K562 (cell line): ENCODE measurements around the gene FBXO21. TPM values are rescaled to one million over a fixed set of nuclear protein-coding genes. Genes with fewer than 3 reads are reported as not detected.

Source experiments
- ATAC-seq: fragments of 200-7000 bp; cut with Tn5 transposase; 3 replicates; pipeline ENCODE4 v1.9.1; 2020; ENCODE audit warnings: moderate library complexity
- BruUV-seq: library from RNA; stranded (reverse); fragments of 400-500 nt; replicated peaks from 2 replicates; lab custom pipeline; 2021; lab: Mats Ljungman, UMichigan
- CTCF ChIA-PET: fragments of 300-600 bp; formaldehyde crosslinking; extraction: SDS; loops from one replicate; lab custom pipeline; 2021; ENCODE audit warnings: low intra/inter-chr PET ratio; lab: Yijun Ruan, JAX
- POLR2A ChIA-PET: fragments of 300-600, 350-650 bp; sonication (Branson Sonifier 250); formaldehyde crosslinking; extraction: SDS; loops from one replicate; lab custom pipeline; 2021; ENCODE audit warnings: antibody characterized with exemption, inconsistent platforms; lab: Yijun Ruan, JAX
- DNase-seq, 4 experiments: peaks; one replicate each; pipeline versions ENCODE4 v3.0.0 to v3.0.0-alpha.2; 2011 to 2018; ENCODE audit warnings: low spot score in 3 of 4, mixed read lengths in 3 of 4; ENCODE audit errors: extremely low read depth in 1 of 4
- FAIRE-seq: peaks from 2 replicates; lab custom pipeline; 2011; peaks lifted over from hg19 to GRCh38; lab: Jason Lieb, UNC
- H2AFZ ChIP-seq: 2 replicates; pipeline ENCODE4 v1.6.0; 2011; ENCODE audit warnings: low read depth, low read length, control low read depth, inconsistent platforms
- H3K27ac ChIP-seq: fragments of 200-600 bp; 3 replicates; pipeline ENCODE4 v1.8.0; 2011; ENCODE audit warnings: low read depth, mild to moderate bottlenecking, control low read depth, inconsistent platforms, low read length, moderate library complexity, mixed read lengths; ENCODE audit errors: extremely low read depth
- H3K27me3 ChIP-seq, 2 experiments: fragments of 300-600 bp in 1 of 2; 2 replicates in 1 of 2; 3 replicates in 1 of 2; pipeline versions ENCODE4 v1.6.0 to v1.8.0; 2011; ENCODE audit warnings: inconsistent platforms in 2 of 2, low read length in 2 of 2, mild to moderate bottlenecking in 1 of 2, mixed read lengths in 1 of 2, moderate library complexity in 1 of 2; ENCODE audit not compliant: control insufficient read depth in 2 of 2, insufficient read depth in 2 of 2
- H3K36me3 ChIP-seq: fragments of 300-600 bp; 3 replicates; pipeline ENCODE4 v1.8.0; 2011; ENCODE audit warnings: mild to moderate bottlenecking, low read length, inconsistent platforms; ENCODE audit not compliant: control insufficient read depth, insufficient read depth
- H3K4me1 ChIP-seq, 2 experiments: fragments of 200-600 bp in 1 of 2; replicated peaks in 1 of 2; 2 replicates in 1 of 2; 3 replicates in 1 of 2; pipeline versions ENCODE4 v1.5.1 to v1.8.0; 2011; ENCODE audit warnings: inconsistent platforms in 2 of 2, low read length in 2 of 2, mild to moderate bottlenecking in 1 of 2, mixed read lengths in 1 of 2, moderate library complexity in 1 of 2; ENCODE audit not compliant: control insufficient read depth in 2 of 2, insufficient read depth in 2 of 2
- H3K4me2 ChIP-seq: 2 replicates; pipeline ENCODE4 v1.6.1; 2011; ENCODE audit warnings: low read length, control low read depth, inconsistent platforms, mixed read lengths; ENCODE audit not compliant: insufficient read depth
- H3K4me3 ChIP-seq: fragments of 200-600 bp; sonication (generic), shearing (Covaris generic); 2 replicates; pipeline ENCODE4 v1.5.1; 2016; ENCODE audit warnings: control low read depth, inconsistent platforms
- H3K79me2 ChIP-seq: fragments of 200-600 bp; 3 replicates; pipeline ENCODE4 v1.8.0; 2011; ENCODE audit warnings: low read length, inconsistent platforms; ENCODE audit not compliant: control insufficient read depth, insufficient read depth
- H3K9ac ChIP-seq, 2 experiments: 2 replicates each; pipeline versions ENCODE4 v1.6.0 to v1.6.1; 2011; ENCODE audit warnings: low read depth in 2 of 2, low read length in 2 of 2, control low read depth in 1 of 2, inconsistent platforms in 1 of 2, mild to moderate bottlenecking in 1 of 2, mixed read lengths in 1 of 2; ENCODE audit not compliant: insufficient read depth in 1 of 2
- H3K9me1 ChIP-seq: one replicate; pipeline ENCODE4 v1.6.0; 2011; ENCODE audit warnings: inconsistent platforms, mild to moderate bottlenecking, low read length, moderate library complexity; ENCODE audit not compliant: control insufficient read depth, insufficient read depth
- H3K9me3 ChIP-seq: replicated peaks from 2 replicates; pipeline ENCODE4 v1.5.1; 2011; ENCODE audit warnings: low read depth, low read length, inconsistent platforms; ENCODE audit not compliant: control insufficient read depth, insufficient read depth
- H4K20me1 ChIP-seq: replicated peaks from 2 replicates; pipeline ENCODE4 v1.6.1; 2011; ENCODE audit warnings: low read length, inconsistent platforms, mixed read lengths; ENCODE audit not compliant: control insufficient read depth, insufficient read depth
- ARNT ChIP-seq, 2 experiments: fragments of 450-650 bp; IDR thresholded peaks; 2 replicates each; pipeline ENCODE4 v1.6.1; 2016; ENCODE audit warnings: mild to moderate bottlenecking in 1 of 2
- CBFA2T2 ChIP-seq: fragments of 450-650 bp; conservative IDR thresholded peaks from 2 replicates; pipeline ENCODE4 v1.6.1; 2017; ENCODE audit warnings: mild to moderate bottlenecking
- CBFA2T3 ChIP-seq: fragments of 450-650 bp; IDR thresholded peaks from 2 replicates; pipeline ENCODE4 v1.6.1; 2017
- E2F3 ChIP-seq: fragments of 250-450 bp; sonication (Bioruptor Pico); IDR thresholded peaks from 2 replicates; pipeline ENCODE4 v1.4.0; 2020; ENCODE audit warnings: mild to moderate bottlenecking
- GABPB1 ChIP-seq: sonication (generic); formaldehyde crosslinking; IDR thresholded peaks from 2 replicates; pipeline ENCODE4 v1.8.0; 2022; ENCODE audit warnings: mild to moderate bottlenecking, missing genetic modification reagents
- IRF2 ChIP-seq: sonication (generic); formaldehyde crosslinking; IDR thresholded peaks from 2 replicates; pipeline ENCODE4 v1.8.1; 2022; ENCODE audit warnings: mild to moderate bottlenecking, missing genetic modification reagents
- TCF7L2 ChIP-seq: fragments of 150-350 bp; IDR thresholded peaks from 2 replicates; pipeline ENCODE4 v1.6.1; 2016; ENCODE audit warnings: low read depth, mild to moderate bottlenecking, low read length, moderate library complexity
- TEAD2 ChIP-seq: fragments of 450-650 bp; IDR thresholded peaks from 2 replicates; pipeline ENCODE4 v1.6.1; 2016; ENCODE audit warnings: missing genetic modification characterization, control low read depth, missing compliant biosample characterization
- WGBS: fragments of 100-300 bp; shearing (Covaris generic); methylation state at CpG from one replicate; pipeline ENCODE4 v1.1.6; 2016; ENCODE audit warnings: low coverage, mixed read lengths; ENCODE audit not compliant: insufficient coverage; ENCODE audit errors: missing lambda C conversion rate; 5-methylcytosine and 5-hydroxymethylcytosine counted together
- in situ Hi-C: fragments of 300-500 bp; cut with MboI; formaldehyde crosslinking; loops from 4 replicates; pipeline ENCODE4 v1.15.0; 2018; ENCODE audit warnings: inconsistent platforms, mixed read lengths
- intact Hi-C: fragments of 100-400 bp; cut with micrococcal nuclease; formaldehyde crosslinking; loops from 2 replicates; pipeline ENCODE4 v1.14.2; 2022
- polyA plus RNA-seq, 8 experiments: library from polyadenylated mRNA; depleted of rRNA in 4 of 8; stranded (reverse) in 5 of 8; unstranded in 3 of 8; fragments of >200 nt; fragmentation: Nextera tagmentation in 2 of 8; fragmentation: Illumina TruSeq in 1 of 8; extraction: Ambion mirVana in 2 of 8; extraction: Trizol in 1 of 8; gene quantifications; 2 replicates each; pipeline versions ENCODE4 v1.2.1 to v1.2.3, GENCODE V29; 2011 to 2014; ENCODE audit warnings: inconsistent platforms in 1 of 8, missing spikeins in 1 of 8
- total RNA-seq, 7 experiments: library from RNA; depleted of rRNA in 6 of 7; stranded (reverse); fragments of >200 nt in 6 of 7; fragmentation: Illumina TruSeq in 2 of 7; extraction: Trizol in 2 of 7; gene quantifications; 2 replicates each; pipeline versions ENCODE4 v1.2.1 to v1.2.3, GENCODE V29; 2011 to 2021; ENCODE audit warnings: low replicate concordance in 1 of 7

The FBXO21 gene
- total and polyA plus RNA-seq, 9 of the 15 experiments (the other 6 are each of a cell fraction or from before 2014, with no cell fraction given) = 3.0 to 50.9 (median 9.1) TPM

GRCh38 chr12:117114784-117115183 lies 75.5 kb downstream of the FBXO21 start:
- Histone ChIP-seq H4K20me1 (peaks cover 3% of the 10 kb centered on the region; the same call in 1 of the 2 replicates), H3K4me1 (peaks cover 10 to 14% of the 10 kb centered on the region in 2 experiments; a peak in 4 of 5 replicates), H3K4me3 (no peak overlapping the region), H3K27me3 (peaks cover 0 to 6% of the 10 kb centered on the region in 2 experiments; a peak in 1 of 5 replicates)
- 15% methylated on average over 7 of the region's 10 CpGs for WGBS
- in situ Hi-C loops = loop anchor here (10.0 kb wide), 1 partner anchor 410 kb away; no protein-coding TSS in a partner anchor
- TF ChIP-seq TCF7L2 = no peak
- no peak for TF ChIP-seq ARNT (IDR thresholded peaks at IDR 0.05)
- no peak for TF ChIP-seq GABPB1 (CRISPR knock-in tag)
- TF ChIP-seq E2F3 (CRISPR knock-in tag) = no peak
- TF ChIP-seq IRF2 (CRISPR knock-in tag) = no peak
- TF ChIP-seq TEAD2 (tag) = no peak
- TF ChIP-seq CBFA2T2 = peak; percentile 17; the same call in 1 of the 2 replicates
- 0 out of 2 replicates have a peak, but pooled peaks have one; percentile 28 for TF ChIP-seq CBFA2T3
- TF ChIP-seq, all 486 proteins: peak for 2
- Histone ChIP-seq H3K9me3 (no peaks in the 10 kb centered on the region), H3K79me2 (no peaks in the 10 kb centered on the region), H3K27ac (no peak overlapping the region), H2AFZ (no peak overlapping the region), H3K9ac (0 out of 4 replicates have a peak overlapping the region, but pooled peaks of 1 of the 2 experiments have one; percentile 13), H3K36me3 (no peaks in the 10 kb centered on the region), H3K4me2 (no peak overlapping the region), H3K9me1 (no peaks in the 10 kb centered on the region)
- no TSS peak for BruUV-seq
- intact Hi-C loops = no loop called here
- ChIA-PET POLR2A (no interaction called here), CTCF (no interaction called here)
- DNase-seq = no peak
- ATAC-seq = no peak
- no peak for FAIRE-seq
